B cell (primary cell): ENCODE measurements around the gene ZNF804A.

ENCODE experiments used
- EZH2 ChIP-seq: IDR thresholded peaks from 2 replicates; pipeline ENCODE4 v1.6.1; 2012; ENCODE audit warnings: borderline replicate concordance, low read depth, mild to moderate bottlenecking, moderate library complexity, low read length; ENCODE audit not compliant: insufficient read depth, poor library complexity, severe bottlenecking
- TF ChIP-seq, protein P1 (sequence below): fragments of 200-600 bp; IDR thresholded peaks from one replicate; pipeline ENCODE4 v1.8.0; 2022; ENCODE audit warnings: antibody characterized with exemption, mild to moderate bottlenecking

DNA sequence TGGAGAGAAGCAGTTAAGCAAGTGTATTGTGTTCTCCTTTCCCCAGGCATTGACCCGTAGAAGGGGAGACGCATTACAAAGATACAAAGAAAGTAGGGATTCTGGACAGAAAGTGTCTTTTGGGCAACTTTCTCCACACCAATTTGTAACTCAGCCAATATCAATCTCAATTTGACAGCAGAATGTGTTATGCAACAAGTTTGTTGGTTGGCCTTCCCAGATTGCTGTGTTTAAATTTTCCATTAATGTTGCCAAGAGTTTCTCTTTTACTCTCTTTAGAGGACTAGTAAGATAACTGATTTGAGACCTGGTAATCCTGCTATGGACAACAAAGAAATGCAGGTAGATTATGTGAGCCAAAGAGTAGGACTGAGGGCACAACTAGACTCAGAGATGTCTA is 279.6 kb downstream of the ZNF804A start:
- TF ChIP-seq, protein P1, sequence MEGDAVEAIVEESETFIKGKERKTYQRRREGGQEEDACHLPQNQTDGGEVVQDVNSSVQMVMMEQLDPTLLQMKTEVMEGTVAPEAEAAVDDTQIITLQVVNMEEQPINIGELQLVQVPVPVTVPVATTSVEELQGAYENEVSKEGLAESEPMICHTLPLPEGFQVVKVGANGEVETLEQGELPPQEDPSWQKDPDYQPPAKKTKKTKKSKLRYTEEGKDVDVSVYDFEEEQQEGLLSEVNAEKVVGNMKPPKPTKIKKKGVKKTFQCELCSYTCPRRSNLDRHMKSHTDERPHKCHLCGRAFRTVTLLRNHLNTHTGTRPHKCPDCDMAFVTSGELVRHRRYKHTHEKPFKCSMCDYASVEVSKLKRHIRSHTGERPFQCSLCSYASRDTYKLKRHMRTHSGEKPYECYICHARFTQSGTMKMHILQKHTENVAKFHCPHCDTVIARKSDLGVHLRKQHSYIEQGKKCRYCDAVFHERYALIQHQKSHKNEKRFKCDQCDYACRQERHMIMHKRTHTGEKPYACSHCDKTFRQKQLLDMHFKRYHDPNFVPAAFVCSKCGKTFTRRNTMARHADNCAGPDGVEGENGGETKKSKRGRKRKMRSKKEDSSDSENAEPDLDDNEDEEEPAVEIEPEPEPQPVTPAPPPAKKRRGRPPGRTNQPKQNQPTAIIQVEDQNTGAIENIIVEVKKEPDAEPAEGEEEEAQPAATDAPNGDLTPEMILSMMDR: no peak
- TF ChIP-seq EZH2: no peak
